ENCODE measurements around the gene TCF23. TPM values are rescaled to one million over a fixed set of nuclear protein-coding genes. Genes with fewer than 3 reads are reported as not detected.

The TCF23 gene
- total RNA-seq, 1 experiment from 2014 or later = 0.13 TPM

GRCh38 chr2:27143285-27143684, 5.5 kb upstream of the TCF23 start:
- no peaks in the 10 kb centered on the region for H3K4me1 Mint-ChIP-seq
- H3K27ac Mint-ChIP-seq = no peak overlapping the region
- H3K4me3 Mint-ChIP-seq = no peak overlapping the region
- TF ChIP-seq IRF1 (CRISPR knock-in tag; IDR thresholded peaks at IDR 0.05) (no peak), STAT6 (CRISPR knock-in tag; conservative IDR thresholded peaks at IDR 0.05; ENCODE audit: low read depth) (no peak), SMAD3 (CRISPR knock-in tag; IDR thresholded peaks at IDR 0.05; ENCODE audit: borderline replicate concordance) (no peak), CBFB (CRISPR knock-in tag; IDR thresholded peaks at IDR 0.05; ENCODE audit: low read depth) (no peak), ATF6 (CRISPR knock-in tag; IDR thresholded peaks at IDR 0.05) (no peak), ZNF423 (CRISPR knock-in tag; IDR thresholded peaks at IDR 0.05) (no peak), PRDM15 (CRISPR knock-in tag; IDR thresholded peaks at IDR 0.05) (no peak), ESRRA (CRISPR knock-in tag; IDR thresholded peaks at IDR 0.05; ENCODE audit: borderline replicate concordance) (no peak), NFE2L1 (CRISPR knock-in tag; IDR thresholded peaks at IDR 0.05) (no peak), SMAD4 (CRISPR knock-in tag; IDR thresholded peaks at IDR 0.05) (no peak), MLX (CRISPR knock-in tag; IDR thresholded peaks at IDR 0.05) (no peak), USF1 (CRISPR knock-in tag; IDR thresholded peaks at IDR 0.05) (no peak), E2F5 (CRISPR knock-in tag; IDR thresholded peaks at IDR 0.05) (no peak), ZNF671 (CRISPR knock-in tag; IDR thresholded peaks at IDR 0.05) (no peak), KAT7 (CRISPR knock-in tag; IDR thresholded peaks at IDR 0.05; ENCODE audit: borderline replicate concordance) (no peak), TCF7 (CRISPR knock-in tag; IDR thresholded peaks at IDR 0.05; ENCODE audit: low read depth) (no peak), GRHL2 (CRISPR knock-in tag; IDR thresholded peaks at IDR 0.05; ENCODE audit: insufficient replicate concordance, severe bottlenecking) (no peak), EMX1 (CRISPR knock-in tag; IDR thresholded peaks at IDR 0.05) (no peak), CREB1 (CRISPR knock-in tag; IDR thresholded peaks at IDR 0.05) (no peak)
- no peaks in the 10 kb centered on the region for H3K36me3 Mint-ChIP-seq
- DNase-seq (ENCODE audit: low spot score) = no peak
- H3K9me3 Mint-ChIP-seq = no peaks in the 10 kb centered on the region
- CTCF ChIA-PET = no interaction called here
- H3K27me3 Mint-ChIP-seq (ENCODE audit: low read depth) = peaks cover 8% of the 10 kb centered on the region; the same call in 1 of the 2 replicates
- POLR2A ChIA-PET = no interaction called here
- ATAC-seq = no peak
